Loucy (cell line): ENCODE data around the gene NELFB.

Experiments
- H2AFZ ChIP-seq: fragments of 200-600 bp; sonication (generic); 2 replicates; pipeline ENCODE4 v1.6.0; 2016; ENCODE audit warnings: antibody characterized with exemption, mild to moderate bottlenecking, low read length, moderate library complexity
- H3F3A ChIP-seq: fragments of 200-600 bp; 2 replicates; pipeline ENCODE4 v1.6.0; 2016; ENCODE audit warnings: antibody characterized with exemption, low read depth, mild to moderate bottlenecking
- H3K27me3 ChIP-seq: fragments of 200-600 bp; sonication (generic); 2 replicates; pipeline ENCODE4 v1.6.1; 2014; ENCODE audit warnings: low read length, mild to moderate bottlenecking; ENCODE audit not compliant: insufficient read depth, poor library complexity, severe bottlenecking
- H3K36me3 ChIP-seq: fragments of 200-600 bp; sonication (generic); 2 replicates; pipeline ENCODE4 v1.6.1; 2016; ENCODE audit warnings: low read length; ENCODE audit not compliant: insufficient read depth
- H3K4me1 ChIP-seq: fragments of 200-600 bp; sonication (generic); 2 replicates; pipeline ENCODE4 v1.5.1; 2014; ENCODE audit warnings: low read length, mild to moderate bottlenecking; ENCODE audit not compliant: insufficient read depth, poor library complexity, severe bottlenecking
- H3K4me2 ChIP-seq: fragments of 200-600 bp; sonication (generic); 2 replicates; pipeline ENCODE4 v1.6.0; 2014; ENCODE audit warnings: antibody characterized with exemption, low read length, low read depth, mild to moderate bottlenecking; ENCODE audit not compliant: poor library complexity, severe bottlenecking
- H3K4me3 ChIP-seq: fragments of 200-600 bp; sonication (generic); 2 replicates; pipeline ENCODE4 v1.5.1; 2014; ENCODE audit warnings: low read length, mild to moderate bottlenecking, mixed read lengths; ENCODE audit not compliant: poor library complexity, severe bottlenecking
- H3K79me2 ChIP-seq: fragments of 200-600 bp; sonication (generic); 2 replicates; pipeline ENCODE4 v1.6.1; 2014; ENCODE audit warnings: low read length; ENCODE audit not compliant: insufficient read depth
- H3K9ac ChIP-seq: fragments of 200-600 bp; sonication (generic); 2 replicates; pipeline ENCODE4 v1.6.0; 2014; ENCODE audit warnings: mild to moderate bottlenecking, low read depth, low read length, moderate library complexity; ENCODE audit not compliant: poor library complexity, severe bottlenecking
- H3K9me2 ChIP-seq: fragments of 200-600 bp; sonication (generic); replicated peaks from 2 replicates; pipeline ENCODE4 v1.6.1; 2016; ENCODE audit warnings: low read depth, low read length, mixed read lengths
- H3K9me3 ChIP-seq: fragments of 200-600 bp; sonication (generic); 2 replicates; pipeline ENCODE4 v1.6.1; 2014; ENCODE audit warnings: mild to moderate bottlenecking, antibody characterized with exemption, low read length, low read depth; ENCODE audit not compliant: insufficient read depth
- H4K20me1 ChIP-seq: fragments of 200-600 bp; sonication (generic); 2 replicates; pipeline ENCODE4 v1.6.0; 2014; ENCODE audit warnings: antibody characterized with exemption, low read length, mild to moderate bottlenecking; ENCODE audit not compliant: insufficient read depth, poor library complexity, severe bottlenecking
- CTCF ChIP-seq: fragments of 200-600 bp; sonication (generic); conservative IDR thresholded peaks from 2 replicates; pipeline ENCODE4 v1.5.1; 2014; ENCODE audit warnings: mild to moderate bottlenecking, antibody characterized with exemption, low read length
- EZH2phosphoT487 ChIP-seq: fragments of 200-600 bp; IDR thresholded peaks from 2 replicates; pipeline ENCODE4 v1.6.1; 2018; ENCODE audit warnings: antibody characterized with exemption, mild to moderate bottlenecking, moderate library complexity, borderline replicate concordance

NELFB gene

DNA sequence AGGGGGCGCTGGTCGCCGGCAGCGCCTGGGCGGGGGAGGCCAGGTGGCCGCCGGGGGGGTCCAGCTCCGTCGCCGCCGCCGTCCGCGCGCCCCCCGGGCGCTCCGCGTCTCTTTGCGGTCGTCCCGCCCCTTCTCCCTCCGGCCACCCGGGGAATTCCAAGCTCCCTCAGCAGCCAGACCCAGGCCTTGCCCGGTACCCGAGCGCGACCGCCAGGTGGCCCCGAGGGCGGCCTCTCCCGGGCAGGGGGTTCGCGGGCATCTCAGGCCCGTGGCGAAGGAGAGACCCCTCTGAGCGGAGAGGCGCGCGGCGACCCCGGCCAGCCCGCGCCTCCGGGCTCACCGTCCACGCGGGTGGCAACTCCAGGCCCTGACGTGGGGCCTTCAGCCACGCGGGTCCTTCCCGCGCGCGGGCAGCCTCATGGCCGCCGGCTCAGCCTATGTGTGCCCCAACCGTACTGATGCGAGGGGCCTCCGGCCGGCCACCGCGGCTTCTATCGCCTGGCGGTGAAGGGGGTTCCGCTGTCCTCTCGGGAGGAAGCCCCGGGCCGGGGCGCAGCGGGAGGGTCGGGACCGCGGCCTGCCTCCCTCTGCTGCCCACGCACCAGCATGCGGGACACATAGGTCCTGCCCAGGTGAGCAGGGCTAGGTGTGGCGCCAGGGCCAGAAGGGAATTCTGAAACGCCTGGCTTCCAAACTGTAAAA is 47.5 kb downstream of the NELFB start:
- Histone ChIP-seq H2AFZ (no peak overlapping the region), H3K36me3 (no peaks in the 10 kb centered on the region), H3K4me3 (no peak overlapping the region), H3K9me3 (no peaks in the 10 kb centered on the region), H3K27me3 (no peaks in the 10 kb centered on the region), H4K20me1 (no peaks in the 10 kb centered on the region), H3K9me2 (no peaks in the 10 kb centered on the region), H3K4me2 (no peak overlapping the region), H3F3A (no peaks in the 10 kb centered on the region), H3K79me2 (no peaks in the 10 kb centered on the region), H3K9ac (no peak overlapping the region), H3K4me1 (no peaks in the 10 kb centered on the region)
- TF ChIP-seq EZH2phosphoT487 (no peak), CTCF (no peak)

DNA sequence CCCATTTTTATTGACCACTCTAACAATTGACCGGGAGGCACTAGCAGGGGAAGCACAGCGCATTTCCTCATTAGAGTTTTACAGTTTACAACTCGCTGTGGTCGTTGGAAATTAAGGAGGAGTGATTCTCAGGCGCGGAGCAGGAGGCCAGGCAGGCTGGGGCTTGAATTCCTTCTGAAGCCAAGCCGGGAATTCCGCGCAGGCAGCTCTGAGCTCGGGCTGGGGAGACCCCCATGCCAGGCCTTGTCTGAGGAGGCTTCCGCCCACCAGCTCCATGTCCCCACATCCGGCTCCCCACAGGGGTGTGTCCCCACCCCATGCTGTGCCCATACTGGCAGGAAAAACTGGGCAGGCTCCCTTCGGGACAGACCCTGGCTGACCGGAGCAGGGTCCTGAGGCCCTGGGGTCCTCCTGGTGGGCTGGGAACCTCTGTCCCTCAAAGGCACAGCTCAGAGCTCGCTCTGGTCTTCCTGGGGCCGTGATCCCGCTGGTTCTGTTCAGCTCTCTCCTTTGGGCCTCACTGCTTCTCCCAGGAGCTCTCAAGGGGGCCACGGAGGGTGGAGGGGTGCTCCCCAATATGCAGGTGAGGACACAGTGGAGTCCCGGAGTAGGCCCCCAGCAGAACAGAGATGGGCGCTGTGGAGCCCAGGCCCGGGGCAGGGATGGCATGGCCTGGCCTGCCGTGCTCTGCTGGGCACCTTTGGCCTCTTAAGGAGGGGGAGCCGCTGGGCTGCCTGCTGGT is 48.2 kb downstream of the NELFB start:
- no peak overlapping the region for H2AFZ ChIP-seq
- H3K27me3 ChIP-seq: no peaks in the 10 kb centered on the region
- no peaks in the 10 kb centered on the region for H3K79me2 ChIP-seq
- H3K4me3 ChIP-seq: no peak overlapping the region
- H3K4me2 ChIP-seq: no peak overlapping the region
- H3K36me3 ChIP-seq: no peaks in the 10 kb centered on the region
- no peaks in the 10 kb centered on the region for H3K9me3 ChIP-seq
- no peaks in the 10 kb centered on the region for H4K20me1 ChIP-seq
- no peaks in the 10 kb centered on the region for H3K9me2 ChIP-seq
- H3F3A ChIP-seq: no peaks in the 10 kb centered on the region
- TF ChIP-seq CTCF (no peak), EZH2phosphoT487 (no peak)
- no peak overlapping the region for H3K9ac ChIP-seq
- no peaks in the 10 kb centered on the region for H3K4me1 ChIP-seq

DNA sequence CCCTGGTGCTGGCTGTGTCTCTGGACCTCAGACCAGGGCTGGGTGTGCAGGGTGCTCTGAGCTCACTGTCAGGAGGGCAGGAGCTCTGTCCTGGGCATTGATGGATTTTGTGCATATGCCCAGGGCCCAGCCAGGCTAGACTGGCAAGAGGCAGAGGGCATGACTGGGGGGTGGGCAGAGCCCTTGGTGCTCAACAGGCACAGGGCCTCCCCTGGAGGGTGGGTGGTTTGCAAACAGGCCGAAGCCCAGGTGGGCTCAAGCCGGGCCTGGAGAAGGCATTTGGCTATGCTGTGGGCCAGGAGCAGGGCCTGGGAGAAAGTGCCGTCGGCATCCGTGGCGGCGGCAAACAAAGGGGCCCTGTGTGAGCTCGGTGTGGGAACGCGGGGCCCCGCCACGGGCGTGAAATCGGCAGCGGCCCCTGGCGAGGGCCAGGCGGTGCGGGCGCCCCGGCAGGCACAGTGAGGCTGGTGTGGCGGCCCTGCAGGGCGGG is 48.8 kb downstream of the NELFB start:
- H3K79me2 ChIP-seq: no peaks in the 10 kb centered on the region
- H3K4me2 ChIP-seq: no peak overlapping the region
- no peaks in the 10 kb centered on the region for H3F3A ChIP-seq
- no peak for TF ChIP-seq EZH2phosphoT487
- no peak for TF ChIP-seq CTCF
- no peaks in the 10 kb centered on the region for H4K20me1 ChIP-seq
- H3K4me3 ChIP-seq: no peak overlapping the region
- no peaks in the 10 kb centered on the region for H3K9me3 ChIP-seq
- H3K9ac ChIP-seq: no peak overlapping the region
- no peak overlapping the region for H2AFZ ChIP-seq
- no peaks in the 10 kb centered on the region for H3K9me2 ChIP-seq
- no peaks in the 10 kb centered on the region for H3K4me1 ChIP-seq
- no peaks in the 10 kb centered on the region for H3K36me3 ChIP-seq
- H3K27me3 ChIP-seq: no peaks in the 10 kb centered on the region
